GM19240 (cell line): ENCODE data around the gene MTERF1.

Source experiments
- DNase-seq: peaks from one replicate; pipeline ENCODE4 v3.0.0; 2011; ENCODE audit warnings: low spot score; ENCODE audit not compliant: insufficient read length

MTERF1 gene

DNA sequence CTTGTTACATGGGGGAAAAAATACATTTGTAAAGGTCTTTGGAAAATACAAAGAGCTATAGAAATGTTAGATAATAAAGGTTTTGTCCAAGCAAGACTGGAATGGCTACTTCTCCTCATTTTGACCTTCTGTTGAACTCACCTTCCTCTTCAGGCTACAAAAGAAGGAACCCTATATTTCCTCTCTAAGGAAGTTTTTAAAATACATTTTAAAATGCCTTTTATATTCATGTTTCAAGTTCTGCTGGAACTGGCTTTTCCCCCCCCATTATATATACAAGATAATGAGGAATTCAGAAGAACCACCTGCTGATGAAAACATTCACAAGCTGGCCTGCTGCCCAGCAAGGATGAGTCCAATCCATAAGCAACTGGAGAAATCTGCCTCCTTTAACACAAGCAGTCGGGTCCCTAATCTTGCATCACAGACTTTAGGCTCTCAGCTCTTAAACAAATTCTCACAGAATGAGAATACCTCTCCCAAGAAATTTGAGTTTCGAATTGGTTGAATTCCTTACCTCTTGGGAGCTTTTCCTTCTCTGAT is 44.6 kb downstream of the MTERF1 start:
- DNase-seq = no peak

DNA sequence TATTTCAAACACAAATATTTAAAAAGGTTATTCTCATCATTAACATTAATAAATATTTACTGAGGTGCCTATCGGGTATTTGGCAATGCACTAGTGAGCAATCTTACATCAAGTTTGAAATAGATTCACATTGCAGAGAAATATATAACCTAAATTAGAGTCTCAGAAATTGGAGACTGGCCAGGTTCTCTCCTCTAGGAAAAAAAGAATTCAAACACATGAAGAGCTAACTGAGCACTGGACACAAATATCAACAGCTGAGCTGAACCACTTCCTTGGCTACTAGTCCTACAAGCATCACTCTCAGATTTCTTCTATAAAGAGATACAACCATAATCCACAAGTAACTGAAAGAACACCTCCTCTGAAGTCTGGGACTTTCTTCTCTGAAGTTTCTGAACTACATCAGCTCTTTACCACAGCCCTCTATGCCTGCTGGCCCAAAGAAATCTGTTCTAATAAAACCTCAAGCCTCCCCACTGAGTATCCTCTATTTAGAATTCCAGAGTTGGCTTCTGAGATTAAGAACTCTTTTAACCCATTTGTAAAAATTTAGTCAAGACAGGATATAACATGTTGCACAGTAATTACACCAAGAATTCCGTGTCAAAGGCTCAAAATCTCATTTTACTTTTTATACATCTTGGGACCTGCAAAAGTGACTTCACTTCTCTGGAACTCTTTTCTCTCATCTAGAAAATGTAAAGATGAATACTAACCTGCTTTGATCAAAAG is 45.2 kb downstream of the MTERF1 start:
- no peak for DNase-seq

DNA sequence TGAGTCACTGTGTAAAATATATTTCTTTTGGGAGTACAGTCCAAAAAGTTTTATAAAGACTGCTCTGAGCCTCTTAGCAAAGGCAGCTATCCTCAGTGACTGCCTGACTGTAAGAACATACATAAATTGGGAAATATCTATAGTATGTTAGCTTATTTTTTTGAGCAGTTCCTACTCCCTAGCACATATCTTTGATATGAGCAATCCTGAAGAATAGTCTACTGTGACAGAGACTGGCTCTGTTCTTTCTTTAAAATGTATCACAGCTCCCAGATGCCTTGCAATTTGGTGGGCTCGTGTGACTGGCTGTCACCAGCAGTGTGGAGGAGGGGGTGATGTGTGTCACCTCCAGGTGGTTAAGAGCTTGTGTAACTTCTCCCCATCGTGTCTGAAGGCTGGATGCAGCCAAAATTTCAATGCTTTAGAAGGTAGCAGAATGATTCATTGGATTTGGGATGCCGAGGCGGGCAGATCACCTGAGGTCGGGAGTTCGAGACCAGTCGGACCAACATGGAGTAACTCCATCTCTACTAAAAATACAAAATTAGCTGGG is 47.9 kb downstream of the MTERF1 start:
- DNase-seq = no peak

DNA sequence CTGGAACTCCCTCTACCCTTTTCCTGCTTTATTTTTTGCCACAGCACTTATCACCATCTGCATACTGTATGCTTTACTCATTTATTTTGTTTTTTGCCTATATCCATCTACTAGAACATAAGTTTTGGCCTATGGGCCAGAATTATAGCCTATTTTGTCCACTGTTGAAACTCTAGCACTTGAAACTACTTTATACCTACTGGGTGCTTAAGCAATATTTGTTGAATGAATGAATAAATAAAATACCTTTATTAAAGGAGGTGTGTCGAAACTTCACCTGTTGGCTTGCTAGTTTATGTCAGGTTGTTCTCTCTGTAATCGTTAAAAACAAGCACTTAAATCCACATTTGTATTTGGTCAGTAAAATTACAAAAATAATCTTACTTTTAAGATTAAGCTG is 53.3 kb downstream of the MTERF1 start:
- no peak for DNase-seq

DNA sequence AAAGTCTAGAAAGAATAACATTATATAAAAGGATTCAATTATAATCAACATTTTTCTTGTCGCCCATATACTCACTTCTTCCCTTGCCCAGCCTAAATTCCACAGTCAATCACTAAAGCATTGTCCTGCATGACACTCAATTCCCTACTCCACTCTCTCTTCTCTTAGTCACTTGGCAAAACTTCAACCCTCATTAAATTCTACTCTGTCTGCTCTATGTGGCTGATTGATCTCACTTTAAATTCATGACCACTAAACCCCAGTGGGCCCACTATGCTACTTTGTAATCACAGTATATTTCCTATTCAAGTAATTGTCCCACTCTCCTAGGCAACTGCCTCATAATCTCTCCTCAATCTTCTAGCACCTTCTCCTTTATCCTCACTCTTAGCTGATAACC is 54.1 kb downstream of the MTERF1 start:
- DNase-seq = no peak

DNA sequence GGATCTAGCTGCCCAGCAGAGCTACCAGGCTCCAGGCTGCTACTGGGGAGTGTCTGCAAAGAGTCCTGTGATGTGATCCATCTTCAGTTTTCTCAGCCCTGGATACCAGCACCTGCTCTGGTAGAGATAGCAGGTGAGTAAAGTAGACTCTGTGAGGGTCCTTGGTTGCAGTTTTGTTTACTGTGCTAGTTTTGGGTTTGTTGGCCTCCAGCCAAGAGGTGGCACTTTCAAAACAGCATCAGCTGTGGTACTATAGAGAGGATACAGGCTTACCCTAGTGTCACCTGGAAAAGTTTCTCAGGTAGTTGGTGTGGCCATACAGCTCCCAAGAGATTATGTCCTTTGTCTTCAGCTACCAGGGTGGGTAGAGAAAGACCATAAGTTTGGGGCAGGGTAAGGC is 56.3 kb downstream of the MTERF1 start:
- DNase-seq = no peak
